Measurements from ENCODE around the gene VOPP1.

Gene VOPP1

GRCh38 chr7:55469721-55470120 lies 102.6 kb downstream of the VOPP1 start:
- TF ChIP-seq CTCF (IDR thresholded peaks at IDR 0.05): no peak
- no peaks in the 10 kb centered on the region for H3K4me1 ChIP-seq (ENCODE audit: control insufficient read depth in 1 of 2, insufficient read depth in 1 of 2, low read depth in 1 of 2, low read length in 1 of 2)
- H3K36me3 ChIP-seq: peaks cover 50% of the 10 kb centered on the region
- no peak overlapping the region for H3K27ac ChIP-seq
- no peaks in the 10 kb centered on the region for H3K27me3 ChIP-seq
- no peak overlapping the region for H3K4me3 ChIP-seq (ENCODE audit: low read depth in 1 of 2, low read length in 1 of 2)
- no peaks in the 10 kb centered on the region for H3K9me3 ChIP-seq

GRCh38 chr7:55469271-55469681 lies 103.0 kb downstream of the VOPP1 start:
- H3K4me1 ChIP-seq (ENCODE audit: control insufficient read depth in 1 of 2, insufficient read depth in 1 of 2, low read depth in 1 of 2, low read length in 1 of 2): no peaks in the 10 kb centered on the region

GRCh38 chr7:55468495-55468894 lies 103.8 kb downstream of the VOPP1 start:
- Histone ChIP-seq H3K9me3 (no peaks in the 10 kb centered on the region), H3K4me1 (ENCODE audit: control insufficient read depth in 1 of 2, insufficient read depth in 1 of 2, low read depth in 1 of 2, low read length in 1 of 2) (no peaks in the 10 kb centered on the region), H3K27ac (no peak overlapping the region), H3K4me3 (ENCODE audit: low read depth in 1 of 2, low read length in 1 of 2) (no peak overlapping the region), H3K36me3 (peaks cover 54% of the 10 kb centered on the region), H3K27me3 (no peaks in the 10 kb centered on the region)
- TF ChIP-seq CTCF (IDR thresholded peaks at IDR 0.05): no peak

More at GRCh38 chr7:55469271-55469681, 103.0 kb downstream of the VOPP1 start:
- H3K27ac ChIP-seq: no peak overlapping the region
- H3K27me3 ChIP-seq: no peaks in the 10 kb centered on the region
- no peaks in the 10 kb centered on the region for H3K9me3 ChIP-seq
- H3K36me3 ChIP-seq: peaks cover 51% of the 10 kb centered on the region
- TF ChIP-seq CTCF (IDR thresholded peaks at IDR 0.05): no peak
- no peak overlapping the region for H3K4me3 ChIP-seq (ENCODE audit: low read depth in 1 of 2, low read length in 1 of 2)

- H3K4me3 ChIP-seq (ENCODE audit: low read depth in 1 of 2, low read length in 1 of 2): no peak overlapping the region
- no peak overlapping the region for H3K27ac ChIP-seq
- TF ChIP-seq CTCF (IDR thresholded peaks at IDR 0.05): no peak
- H3K36me3 ChIP-seq: peaks cover 46% of the 10 kb centered on the region
- H3K4me1 ChIP-seq (ENCODE audit: control insufficient read depth in 1 of 2, insufficient read depth in 1 of 2, low read depth in 1 of 2, low read length in 1 of 2): no peaks in the 10 kb centered on the region
- H3K9me3 ChIP-seq: no peaks in the 10 kb centered on the region
- H3K27me3 ChIP-seq: no peaks in the 10 kb centered on the region
Measured at GRCh38 chr7:55467047-55467593, 105.2 kb downstream of the VOPP1 start.

GRCh38 chr7:55465691-55466090 lies 106.6 kb downstream of the VOPP1 start:
- Histone ChIP-seq H3K4me3 (ENCODE audit: low read depth in 1 of 2, low read length in 1 of 2) (no peak overlapping the region), H3K9me3 (no peaks in the 10 kb centered on the region), H3K36me3 (peaks cover 39% of the 10 kb centered on the region), H3K27ac (no peak overlapping the region), H3K4me1 (ENCODE audit: control insufficient read depth in 1 of 2, insufficient read depth in 1 of 2, low read depth in 1 of 2, low read length in 1 of 2) (no peaks in the 10 kb centered on the region), H3K27me3 (no peaks in the 10 kb centered on the region)
- no peak for TF ChIP-seq CTCF (IDR thresholded peaks at IDR 0.05)

GRCh38 chr7:55464422-55464821 lies 107.9 kb downstream of the VOPP1 start:
- H3K27me3 ChIP-seq: no peaks in the 10 kb centered on the region
- H3K4me3 ChIP-seq (ENCODE audit: low read depth in 1 of 2, low read length in 1 of 2): no peak overlapping the region
- H3K27ac ChIP-seq: no peak overlapping the region
- no peak for TF ChIP-seq CTCF (IDR thresholded peaks at IDR 0.05)
- H3K4me1 ChIP-seq (ENCODE audit: control insufficient read depth in 1 of 2, insufficient read depth in 1 of 2, low read depth in 1 of 2, low read length in 1 of 2): no peaks in the 10 kb centered on the region
- H3K9me3 ChIP-seq: no peaks in the 10 kb centered on the region
- H3K36me3 ChIP-seq: peaks cover 32% of the 10 kb centered on the region
